ENCODE data around the gene AOAH.
A peak's percentile ranks its signal among the peaks of the same experiment; 100 is the strongest.

AOAH gene

GRCh38 chr7:36752026-36752711, 27.9 kb upstream of the AOAH start:
- TF ChIP-seq CTCF (IDR thresholded peaks at IDR 0.05; ENCODE audit: low read depth, low read length, missing control alignments) = no peak
- Histone ChIP-seq H3K36me3 (replicated peaks) (no peaks in the 10 kb centered on the region), H3K27me3 (replicated peaks) (no peaks in the 10 kb centered on the region), H3K27ac (no peak overlapping the region), H3K4me3 (ENCODE audit: low read depth, low read length) (no peak overlapping the region)
- no peak for DNase-seq
- in situ Hi-C loops (cut with HindIII; ENCODE audit: low pct_ligation_motif_present, low sequenced_read_pairs) = no loop called here

GRCh38 chr7:36750451-36750850, 26.2 kb upstream of the AOAH start:
- Histone ChIP-seq H3K36me3 (replicated peaks) (no peaks in the 10 kb centered on the region), H3K27ac (no peak overlapping the region), H3K27me3 (replicated peaks) (no peaks in the 10 kb centered on the region), H3K4me3 (ENCODE audit: low read depth, low read length) (no peak overlapping the region)
- no peak for TF ChIP-seq CTCF (IDR thresholded peaks at IDR 0.05; ENCODE audit: low read depth, low read length, missing control alignments)
- DNase-seq = no peak
- in situ Hi-C loops (cut with HindIII; ENCODE audit: low pct_ligation_motif_present, low sequenced_read_pairs) = no loop called here

GRCh38 chr7:36749282-36749960, 25.1 kb upstream of the AOAH start:
- TF ChIP-seq CTCF (IDR thresholded peaks at IDR 0.05; ENCODE audit: low read depth, low read length, missing control alignments) = no peak
- peak; percentile 32 for DNase-seq
- Histone ChIP-seq H3K4me3 (ENCODE audit: low read depth, low read length) (no peak overlapping the region), H3K36me3 (replicated peaks) (no peaks in the 10 kb centered on the region), H3K27ac (no peak overlapping the region), H3K27me3 (replicated peaks) (no peaks in the 10 kb centered on the region)
- in situ Hi-C loops (cut with HindIII; ENCODE audit: low pct_ligation_motif_present, low sequenced_read_pairs) = no loop called here

DNA sequence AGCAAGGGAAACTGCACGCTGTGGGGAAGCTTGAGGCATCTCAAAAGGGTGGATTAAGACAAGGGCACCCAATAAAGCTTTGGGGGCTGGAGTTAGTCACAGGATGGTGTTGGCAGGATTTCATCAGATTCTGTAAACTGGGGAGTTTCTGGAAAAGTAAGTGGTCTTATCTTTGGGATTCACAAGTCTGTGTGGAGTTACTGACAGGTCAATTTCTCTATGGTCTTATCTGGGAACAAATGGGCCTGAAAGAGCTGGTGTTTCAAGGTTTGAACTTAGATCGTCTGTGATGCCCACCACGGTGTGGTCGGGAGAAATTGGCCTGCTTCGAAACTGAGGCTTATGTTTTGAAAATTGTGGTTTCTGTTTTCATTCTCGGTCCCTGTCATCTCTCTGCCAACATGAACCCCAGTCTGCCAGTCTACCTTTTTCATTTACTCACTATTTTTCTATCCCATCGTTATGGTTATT, 23.8 kb upstream of the AOAH start:
- no peak overlapping the region for H3K4me3 ChIP-seq (ENCODE audit: low read depth, low read length)
- no peak for DNase-seq

DNA sequence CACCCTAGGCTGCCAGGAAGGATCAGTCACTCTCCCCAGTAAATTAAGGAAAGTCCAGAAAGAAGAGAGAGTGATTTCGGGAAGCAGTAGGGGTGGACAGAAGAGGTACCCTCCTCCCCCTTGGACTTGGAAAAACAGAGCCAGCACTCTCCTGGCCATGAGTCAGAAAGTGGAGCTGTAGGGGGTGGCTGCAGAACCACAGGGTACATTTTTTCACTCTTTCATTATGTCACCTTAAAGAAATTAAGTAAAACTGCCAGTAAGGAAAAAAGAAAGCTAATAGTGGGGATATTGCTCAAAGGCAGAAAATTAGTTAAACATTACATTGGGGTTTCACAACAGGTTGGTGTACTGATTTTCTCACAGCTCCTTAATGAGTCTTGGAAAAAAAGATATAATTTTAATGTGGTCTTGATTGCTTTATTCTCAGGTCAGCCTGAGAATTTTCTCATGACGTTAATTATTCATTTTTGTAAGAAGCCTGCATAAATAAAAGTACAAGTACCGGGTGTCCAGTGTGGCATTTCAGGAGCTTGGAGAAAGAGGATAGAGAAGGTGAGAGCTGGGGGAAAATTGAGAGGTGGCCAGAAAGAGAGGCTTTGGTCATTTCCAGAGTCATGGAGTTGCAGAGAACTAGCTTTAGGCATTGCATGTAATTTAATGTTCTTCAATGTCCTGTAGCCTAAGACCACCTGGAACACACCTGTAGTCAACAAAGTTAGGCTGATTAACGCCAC, 23.2 kb upstream of the AOAH start:
- Histone ChIP-seq H3K4me3 (ENCODE audit: low read depth, low read length) (no peak overlapping the region), H3K27me3 (replicated peaks) (no peaks in the 10 kb centered on the region), H3K27ac (no peak overlapping the region), H3K36me3 (replicated peaks) (no peaks in the 10 kb centered on the region)
- peak; percentile 9 for DNase-seq
- in situ Hi-C loops (cut with HindIII; ENCODE audit: low pct_ligation_motif_present, low sequenced_read_pairs) = no loop called here
- no peak for TF ChIP-seq CTCF (IDR thresholded peaks at IDR 0.05; ENCODE audit: low read depth, low read length, missing control alignments)

More for the DNA sequence above, 23.8 kb upstream of the AOAH start:
- H3K27me3 ChIP-seq (replicated peaks) = no peaks in the 10 kb centered on the region
- in situ Hi-C loops (cut with HindIII; ENCODE audit: low pct_ligation_motif_present, low sequenced_read_pairs) = no loop called here
- no peaks in the 10 kb centered on the region for H3K36me3 ChIP-seq (replicated peaks)
- H3K27ac ChIP-seq = no peak overlapping the region
- TF ChIP-seq CTCF (IDR thresholded peaks at IDR 0.05; ENCODE audit: low read depth, low read length, missing control alignments) = no peak

Measured in brain microvascular endothelial cell (primary cell).